ENCODE measurements around the gene HOXA10. TPM values are rescaled to one million over a fixed set of nuclear protein-coding genes. Genes with fewer than 3 reads are reported as not detected.

Gene HOXA10
- total and polyA plus RNA-seq, 2 donors (not counting 1 experiment from before 2014, with no cell fraction given) = 0.17 to 1.00 TPM

GRCh38 chr7:27143023-27143949 is 30.8 kb downstream of the HOXA10 start, which contains the start of gene HOXA5:
HOXA5 (minus strand) TSS chr7:27143681; CDS start chr7:27143607, 74 bp downstream.
- Histone ChIP-seq H3K27me3 (ENCODE audit: control insufficient read depth, insufficient read depth, low read length) (no peaks in the 10 kb centered on the region), H3K27ac (ENCODE audit: insufficient read depth, low read length) (peak within 1 kb of the TSS; percentile 98), H4K20me1 (ENCODE audit: control insufficient read depth, extremely low read depth, insufficient read depth, low read length) (no peaks in the 10 kb centered on the region), H3K9ac (ENCODE audit: insufficient read depth, low read length) (peak within 1 kb of the TSS; percentile 98), H3K4me1 (ENCODE audit: control insufficient read depth, extremely low read depth, insufficient read depth, low read length) (peaks cover 21% of the 10 kb centered on the region), H3K9me3 (ENCODE audit: control insufficient read depth, insufficient read depth, low read depth, low read length) (no peaks in the 10 kb centered on the region), H3K36me3 (ENCODE audit: control insufficient read depth, insufficient read depth, low read length) (peaks cover 2% of the 10 kb centered on the region), H2AFZ (ENCODE audit: low read length) (peak within 1 kb of the TSS; percentile 2), H3K4me2 (ENCODE audit: extremely low read depth, insufficient read depth, low read length) (peak within 1 kb of the TSS; percentile 99), H3K79me2 (ENCODE audit: control insufficient read depth, insufficient read depth, low read length) (peaks cover 89% of the 10 kb centered on the region), H3K4me3 (replicated peaks in 1 of 4; ENCODE audit: control extremely low read depth in 1 of 4, insufficient read depth in 1 of 4, low read depth in 3 of 4, low read length in 4 of 4) (peak within 1 kb of the TSS; percentile 89 to 99 (median 94))
- DNase-seq (ENCODE audit: low read depth in 2 of 2) = peak; percentile 91 to 100
- TF ChIP-seq EZH2 (IDR thresholded peaks at IDR 0.05; ENCODE audit: low read length, missing control alignments) = no peak
- peak; percentile 70 to 92 for TF ChIP-seq CTCF (conservative IDR thresholded peaks at IDR 0.05 in 1 of 2, IDR thresholded peaks at IDR 0.05 in 1 of 2; ENCODE audit: low read depth in 1 of 2, low read length in 2 of 2)

GRCh38 chr7:27142580-27143022 is 31.5 kb downstream of the HOXA10 start:
- H3K27me3 ChIP-seq (ENCODE audit: control insufficient read depth, insufficient read depth, low read length) = no peaks in the 10 kb centered on the region
- peaks cover 89% of the 10 kb centered on the region for H3K79me2 ChIP-seq (ENCODE audit: control insufficient read depth, insufficient read depth, low read length)
- DNase-seq (ENCODE audit: low read depth in 2 of 2) = no peak
- H3K4me3 ChIP-seq (replicated peaks in 1 of 4; ENCODE audit: control extremely low read depth in 1 of 4, insufficient read depth in 1 of 4, low read depth in 3 of 4, low read length in 4 of 4) = peak overlapping the region; percentile 89 to 99 (median 94)
- TF ChIP-seq CTCF (conservative IDR thresholded peaks at IDR 0.05 in 1 of 2, IDR thresholded peaks at IDR 0.05 in 1 of 2; ENCODE audit: low read depth in 1 of 2, low read length in 2 of 2) (no peak), EZH2 (IDR thresholded peaks at IDR 0.05; ENCODE audit: low read length, missing control alignments) (no peak)
- no peaks in the 10 kb centered on the region for H4K20me1 ChIP-seq (ENCODE audit: control insufficient read depth, extremely low read depth, insufficient read depth, low read length)
- H3K4me1 ChIP-seq (ENCODE audit: control insufficient read depth, extremely low read depth, insufficient read depth, low read length) = peaks cover 18% of the 10 kb centered on the region
- H3K9ac ChIP-seq (ENCODE audit: insufficient read depth, low read length) = peak overlapping the region; percentile 98
- H3K36me3 ChIP-seq (ENCODE audit: control insufficient read depth, insufficient read depth, low read length) = peaks cover 2% of the 10 kb centered on the region
- H3K4me2 ChIP-seq (ENCODE audit: extremely low read depth, insufficient read depth, low read length) = peak overlapping the region; percentile 99
- no peaks in the 10 kb centered on the region for H3K9me3 ChIP-seq (ENCODE audit: control insufficient read depth, insufficient read depth, low read depth, low read length)
- no peak overlapping the region for H2AFZ ChIP-seq (ENCODE audit: low read length)
- H3K27ac ChIP-seq (ENCODE audit: insufficient read depth, low read length) = peak overlapping the region; percentile 98

GRCh38 chr7:27141923-27142579 is 32.1 kb downstream of the HOXA10 start:
- H3K9ac ChIP-seq (ENCODE audit: insufficient read depth, low read length) = peak overlapping the region; percentile 98
- peak; percentile 23 to 71 for DNase-seq (ENCODE audit: low read depth in 2 of 2)
- H3K4me2 ChIP-seq (ENCODE audit: extremely low read depth, insufficient read depth, low read length) = peak overlapping the region; percentile 99
- no peaks in the 10 kb centered on the region for H3K27me3 ChIP-seq (ENCODE audit: control insufficient read depth, insufficient read depth, low read length)
- peaks cover 15% of the 10 kb centered on the region for H3K4me1 ChIP-seq (ENCODE audit: control insufficient read depth, extremely low read depth, insufficient read depth, low read length)
- no peaks in the 10 kb centered on the region for H3K9me3 ChIP-seq (ENCODE audit: control insufficient read depth, insufficient read depth, low read depth, low read length)
- H2AFZ ChIP-seq (ENCODE audit: low read length) = no peak overlapping the region
- H3K36me3 ChIP-seq (ENCODE audit: control insufficient read depth, insufficient read depth, low read length) = peaks cover 2% of the 10 kb centered on the region
- no peaks in the 10 kb centered on the region for H4K20me1 ChIP-seq (ENCODE audit: control insufficient read depth, extremely low read depth, insufficient read depth, low read length)
- H3K79me2 ChIP-seq (ENCODE audit: control insufficient read depth, insufficient read depth, low read length) = peaks cover 88% of the 10 kb centered on the region
- no peak for TF ChIP-seq CTCF (conservative IDR thresholded peaks at IDR 0.05 in 1 of 2, IDR thresholded peaks at IDR 0.05 in 1 of 2; ENCODE audit: low read depth in 1 of 2, low read length in 2 of 2)
- TF ChIP-seq EZH2 (IDR thresholded peaks at IDR 0.05; ENCODE audit: low read length, missing control alignments) = no peak
- H3K4me3 ChIP-seq (replicated peaks in 1 of 4; ENCODE audit: control extremely low read depth in 1 of 4, insufficient read depth in 1 of 4, low read depth in 3 of 4, low read length in 4 of 4) = peak overlapping the region; percentile 89 to 99 (median 94)
- peak overlapping the region; percentile 98 for H3K27ac ChIP-seq (ENCODE audit: insufficient read depth, low read length)
